ENCODE measurements around the gene ZBTB17.

DNA sequence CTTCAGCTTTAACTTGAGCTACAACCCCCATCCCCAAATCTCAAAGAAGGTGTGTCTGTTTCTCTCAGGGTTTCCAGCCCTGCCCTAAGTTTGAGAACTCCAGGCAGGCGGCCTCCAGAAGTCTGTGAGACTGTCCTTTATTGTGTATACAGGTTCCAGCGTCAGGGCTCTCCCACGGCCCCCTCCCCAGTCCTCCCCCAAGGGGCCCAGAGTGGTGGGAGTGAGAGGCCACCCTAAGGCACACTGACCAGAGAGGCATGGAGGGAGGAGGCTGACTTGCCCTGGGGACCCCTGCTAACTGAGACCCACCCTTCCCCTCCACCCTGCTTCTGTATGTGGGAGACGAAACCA lies 38.0 kb upstream of the ZBTB17 start:
- TF ChIP-seq RCOR1 (IDR thresholded peaks at IDR 0.05; ENCODE audit: insufficient replicate concordance, low read length) (no peak), RAD21 (IDR thresholded peaks at IDR 0.05; ENCODE audit: low read length) (no peak), POLR2A (IDR thresholded peaks at IDR 0.05; ENCODE audit: low read depth, low read length) (no peak), MAFK (IDR thresholded peaks at IDR 0.05; ENCODE audit: low read depth, low read length) (no peak), MXI1 (IDR thresholded peaks at IDR 0.05; ENCODE audit: borderline replicate concordance, low read depth, low read length) (no peak)
- TF ChIP-seq, protein P1, sequence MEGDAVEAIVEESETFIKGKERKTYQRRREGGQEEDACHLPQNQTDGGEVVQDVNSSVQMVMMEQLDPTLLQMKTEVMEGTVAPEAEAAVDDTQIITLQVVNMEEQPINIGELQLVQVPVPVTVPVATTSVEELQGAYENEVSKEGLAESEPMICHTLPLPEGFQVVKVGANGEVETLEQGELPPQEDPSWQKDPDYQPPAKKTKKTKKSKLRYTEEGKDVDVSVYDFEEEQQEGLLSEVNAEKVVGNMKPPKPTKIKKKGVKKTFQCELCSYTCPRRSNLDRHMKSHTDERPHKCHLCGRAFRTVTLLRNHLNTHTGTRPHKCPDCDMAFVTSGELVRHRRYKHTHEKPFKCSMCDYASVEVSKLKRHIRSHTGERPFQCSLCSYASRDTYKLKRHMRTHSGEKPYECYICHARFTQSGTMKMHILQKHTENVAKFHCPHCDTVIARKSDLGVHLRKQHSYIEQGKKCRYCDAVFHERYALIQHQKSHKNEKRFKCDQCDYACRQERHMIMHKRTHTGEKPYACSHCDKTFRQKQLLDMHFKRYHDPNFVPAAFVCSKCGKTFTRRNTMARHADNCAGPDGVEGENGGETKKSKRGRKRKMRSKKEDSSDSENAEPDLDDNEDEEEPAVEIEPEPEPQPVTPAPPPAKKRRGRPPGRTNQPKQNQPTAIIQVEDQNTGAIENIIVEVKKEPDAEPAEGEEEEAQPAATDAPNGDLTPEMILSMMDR (conservative IDR thresholded peaks at IDR 0.05; ENCODE audit: low read depth, low read length) = no peak
- TF ChIP-seq, protein P2, sequence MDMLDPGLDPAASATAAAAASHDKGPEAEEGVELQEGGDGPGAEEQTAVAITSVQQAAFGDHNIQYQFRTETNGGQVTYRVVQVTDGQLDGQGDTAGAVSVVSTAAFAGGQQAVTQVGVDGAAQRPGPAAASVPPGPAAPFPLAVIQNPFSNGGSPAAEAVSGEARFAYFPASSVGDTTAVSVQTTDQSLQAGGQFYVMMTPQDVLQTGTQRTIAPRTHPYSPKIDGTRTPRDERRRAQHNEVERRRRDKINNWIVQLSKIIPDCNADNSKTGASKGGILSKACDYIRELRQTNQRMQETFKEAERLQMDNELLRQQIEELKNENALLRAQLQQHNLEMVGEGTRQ (IDR thresholded peaks at IDR 0.05; ENCODE audit: low read depth, low read length) = no peak
- TF ChIP-seq, protein P3, sequence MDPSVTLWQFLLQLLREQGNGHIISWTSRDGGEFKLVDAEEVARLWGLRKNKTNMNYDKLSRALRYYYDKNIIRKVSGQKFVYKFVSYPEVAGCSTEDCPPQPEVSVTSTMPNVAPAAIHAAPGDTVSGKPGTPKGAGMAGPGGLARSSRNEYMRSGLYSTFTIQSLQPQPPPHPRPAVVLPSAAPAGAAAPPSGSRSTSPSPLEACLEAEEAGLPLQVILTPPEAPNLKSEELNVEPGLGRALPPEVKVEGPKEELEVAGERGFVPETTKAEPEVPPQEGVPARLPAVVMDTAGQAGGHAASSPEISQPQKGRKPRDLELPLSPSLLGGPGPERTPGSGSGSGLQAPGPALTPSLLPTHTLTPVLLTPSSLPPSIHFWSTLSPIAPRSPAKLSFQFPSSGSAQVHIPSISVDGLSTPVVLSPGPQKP (IDR thresholded peaks at IDR 0.05; ENCODE audit: borderline replicate concordance, low read depth, low read length) = no peak
